GM21786 (cell line): ENCODE results near the gene RASGRF2.

Experiments used
- ATAC-seq: cut with Tn5 transposase; IDR thresholded peaks from one replicate; pipeline ENCODE4 v1.9.1; 2021; ENCODE audit not compliant: unreplicated experiment

Gene RASGRF2

DNA sequence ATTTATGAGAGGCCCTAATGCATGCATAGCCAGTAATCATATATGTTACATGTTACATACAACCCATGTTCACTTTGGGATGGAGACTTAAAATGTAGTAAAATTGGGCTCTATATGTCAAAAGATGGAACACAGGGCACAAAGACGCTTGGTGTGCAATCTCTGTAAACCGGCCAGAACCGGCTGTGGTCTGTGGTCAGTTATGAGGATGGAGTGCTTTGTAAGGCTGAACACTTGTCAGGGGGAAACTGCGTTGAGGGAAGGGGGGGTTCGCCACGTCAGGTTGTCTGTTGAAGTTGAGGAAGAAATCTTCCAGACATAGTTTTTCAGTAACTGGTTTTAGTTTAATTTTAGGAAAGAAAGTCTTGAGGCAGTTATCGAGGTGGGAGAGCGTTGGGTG is 270.3 kb downstream of the RASGRF2 start:
- ATAC-seq, result no peak

DNA sequence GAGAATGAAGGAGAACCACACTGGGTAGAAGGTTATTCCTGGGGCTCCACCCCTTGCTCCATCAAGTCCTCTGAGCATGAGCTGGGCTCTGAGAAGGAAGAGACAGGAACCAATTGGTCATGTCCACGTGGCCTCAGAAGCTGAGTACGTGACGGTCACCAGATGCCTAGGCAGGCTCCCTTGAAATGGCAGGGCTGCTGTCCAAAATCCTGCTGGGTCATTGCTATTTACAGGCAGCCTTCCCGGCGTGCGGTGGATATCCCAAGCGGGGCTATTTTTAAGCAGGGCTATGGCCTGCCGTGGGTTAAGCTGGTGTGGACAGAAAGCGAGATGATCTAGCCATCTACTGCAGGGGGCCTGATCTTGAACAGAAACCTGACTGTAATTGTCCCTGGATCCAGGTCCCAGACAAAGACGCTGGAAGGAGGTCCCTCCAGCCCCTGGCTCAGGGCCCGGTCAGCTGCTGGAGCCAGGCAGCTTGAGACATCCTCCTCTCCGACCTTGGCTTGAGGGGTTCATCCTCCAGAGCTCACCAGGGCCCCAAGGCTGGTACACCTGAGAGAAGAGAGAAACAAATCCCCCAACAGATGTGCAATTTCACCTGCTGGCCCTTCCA is 272.4 kb downstream of the RASGRF2 start:
- no peak for ATAC-seq

- ATAC-seq, result no peak
Measured at GRCh38 chr5:81233080-81233634, 273.0 kb downstream of the RASGRF2 start, which contains the start of gene CKMT2. Gene CKMT2, plus strand, starts transcription at chr5:81233322. Its CDS starts 17,811 bp downstream, at chr5:81251133.

- ATAC-seq, result no peak
Measured at GRCh38 chr5:81234299-81234698, 274.1 kb downstream of the RASGRF2 start.

GRCh38 chr5:81234801-81235200 is 274.6 kb downstream of the RASGRF2 start:
- ATAC-seq, result no peak

DNA sequence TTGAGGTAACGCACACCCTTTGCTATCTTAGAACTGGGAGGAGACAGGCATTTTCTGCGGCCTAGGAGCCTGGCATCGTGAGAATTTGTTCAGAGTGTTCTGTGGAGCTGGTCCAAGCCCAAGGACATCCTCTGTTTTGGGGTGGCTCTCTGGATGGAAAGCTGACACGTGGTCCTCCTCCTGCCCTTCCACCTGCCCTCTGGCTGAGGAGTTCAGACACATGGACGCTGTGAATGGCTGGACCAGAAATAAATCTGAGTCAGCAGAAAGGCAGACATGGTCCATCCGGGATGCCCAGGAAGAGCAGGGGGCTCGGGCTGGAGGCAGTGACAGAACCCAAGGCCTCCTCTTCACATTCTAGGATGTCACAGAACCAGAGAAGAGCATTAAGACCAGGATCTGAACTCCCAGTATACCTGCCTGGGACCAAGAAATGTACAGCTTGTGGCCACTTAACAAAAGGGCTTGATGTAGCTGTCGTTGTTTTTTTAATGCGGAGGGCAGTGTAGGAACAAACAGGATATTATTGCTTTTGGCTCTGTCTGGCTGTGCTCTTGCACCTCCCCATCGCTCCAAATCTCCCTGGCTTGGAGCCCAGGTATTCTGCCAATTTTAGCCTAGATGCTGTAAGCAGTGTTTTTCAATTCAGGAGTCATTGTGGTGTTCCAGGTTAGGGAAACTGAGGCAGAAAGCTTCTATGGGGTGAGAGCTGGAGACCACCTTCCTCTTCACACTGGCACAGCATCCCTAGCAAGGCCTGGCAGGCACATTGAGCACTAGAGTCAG is 275.3 kb downstream of the RASGRF2 start:
- ATAC-seq, result no peak

- ATAC-seq, result no peak
Measured at GRCh38 chr5:81238460-81238859, 278.3 kb downstream of the RASGRF2 start.

GRCh38 chr5:81239613-81240012 is 279.4 kb downstream of the RASGRF2 start:
- ATAC-seq, result no peak

- no peak for ATAC-seq
Measured at GRCh38 chr5:81241001-81241400, 280.8 kb downstream of the RASGRF2 start.

DNA sequence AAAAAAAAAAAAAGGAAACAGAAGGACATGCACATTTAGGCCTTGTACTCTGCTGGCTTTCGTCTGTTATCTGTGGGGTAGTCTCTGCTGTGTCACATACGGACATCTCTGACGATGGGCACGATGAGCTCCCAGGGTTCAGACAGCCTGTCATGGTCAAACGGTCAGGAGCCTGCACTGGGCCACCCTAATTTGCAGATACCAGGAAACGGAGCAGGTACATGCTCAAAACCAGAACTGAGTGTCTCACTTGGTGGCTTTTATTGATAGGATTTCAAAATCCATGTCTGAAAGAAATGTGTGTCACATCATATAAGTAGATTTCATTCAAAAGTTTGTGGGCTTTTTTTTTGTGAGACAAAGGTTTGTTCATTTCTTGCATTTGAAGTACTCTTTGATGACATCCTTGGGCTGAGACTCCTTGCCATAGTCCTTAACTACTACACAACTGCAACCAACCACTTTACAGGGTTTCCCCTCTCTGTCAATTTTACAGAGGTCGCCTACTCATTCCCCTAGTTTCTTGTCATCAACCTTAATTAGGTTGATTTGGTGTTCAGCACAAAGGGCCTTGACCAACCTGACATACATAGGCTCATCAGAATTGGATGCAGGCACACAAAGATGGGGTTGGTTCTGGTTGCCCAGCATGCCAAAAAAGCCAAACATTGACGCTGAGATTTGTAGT is 281.9 kb downstream of the RASGRF2 start:
- ATAC-seq, result no peak

GRCh38 chr5:81242906-81243436 is 282.8 kb downstream of the RASGRF2 start:
- ATAC-seq, result no peak

DNA sequence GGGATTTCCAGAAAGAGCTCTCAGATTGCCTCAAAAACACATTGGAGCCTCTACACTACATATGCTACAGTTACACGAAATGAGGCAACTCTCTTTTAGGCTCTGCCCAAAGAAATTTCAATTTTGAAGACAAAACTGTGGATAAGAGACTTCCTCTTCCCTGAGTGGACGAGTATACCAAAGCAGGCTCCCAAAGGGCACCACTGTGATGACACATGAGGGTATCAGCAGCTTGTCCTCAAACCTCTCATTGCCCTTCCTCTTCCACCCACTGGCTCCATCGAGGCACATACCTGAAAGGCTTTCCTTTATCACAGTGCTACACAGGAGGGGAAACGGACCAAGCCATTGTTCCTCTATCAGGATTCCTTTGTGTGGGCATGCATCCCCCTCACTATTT is 284.3 kb downstream of the RASGRF2 start:
- no peak for ATAC-seq

DNA sequence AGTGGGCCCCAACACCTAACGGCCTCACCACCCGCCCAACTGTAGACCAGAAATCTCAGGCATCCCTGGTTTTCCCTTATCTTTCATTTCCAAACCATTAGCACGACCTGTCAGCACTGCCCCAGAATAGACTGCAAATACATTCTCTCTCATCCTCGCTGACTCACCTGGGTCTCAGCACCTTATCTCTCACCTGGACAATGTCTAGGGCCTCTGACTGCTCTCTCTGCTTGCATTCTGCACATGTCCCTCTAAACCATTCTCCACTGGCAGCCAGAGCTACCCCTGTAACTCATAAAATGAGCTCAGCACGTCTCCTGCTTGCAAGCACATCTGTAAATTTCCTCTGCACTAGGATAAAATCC is 285.7 kb downstream of the RASGRF2 start:
- ATAC-seq, result no peak

- ATAC-seq, result no peak
Measured at GRCh38 chr5:81246697-81247096, 286.5 kb downstream of the RASGRF2 start.

DNA sequence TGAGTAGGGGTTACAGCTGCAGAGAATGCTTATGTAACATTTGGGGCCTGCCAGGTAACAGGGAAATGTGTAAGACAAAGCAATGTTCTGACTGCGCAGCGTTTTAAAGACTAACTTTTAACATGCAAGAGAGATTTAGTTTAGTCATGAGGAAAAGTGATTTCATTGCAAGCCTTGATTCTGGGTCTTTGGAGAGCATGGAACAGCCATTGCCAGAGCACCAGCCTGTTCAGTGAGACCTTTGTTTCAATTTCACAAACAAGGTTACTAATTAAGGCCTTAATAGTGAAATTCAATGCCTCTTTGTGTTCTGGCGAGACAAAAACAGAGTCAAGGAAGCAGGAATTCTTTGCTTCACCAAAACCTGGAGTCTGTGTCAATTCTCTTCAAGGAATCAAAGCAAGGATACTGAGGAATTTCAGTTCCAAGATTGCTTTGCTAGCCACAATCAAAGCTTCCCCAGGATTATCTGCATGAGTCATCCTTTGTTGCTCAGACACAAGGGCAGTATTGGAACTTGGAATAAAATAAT is 287.3 kb downstream of the RASGRF2 start:
- ATAC-seq, result no peak

DNA sequence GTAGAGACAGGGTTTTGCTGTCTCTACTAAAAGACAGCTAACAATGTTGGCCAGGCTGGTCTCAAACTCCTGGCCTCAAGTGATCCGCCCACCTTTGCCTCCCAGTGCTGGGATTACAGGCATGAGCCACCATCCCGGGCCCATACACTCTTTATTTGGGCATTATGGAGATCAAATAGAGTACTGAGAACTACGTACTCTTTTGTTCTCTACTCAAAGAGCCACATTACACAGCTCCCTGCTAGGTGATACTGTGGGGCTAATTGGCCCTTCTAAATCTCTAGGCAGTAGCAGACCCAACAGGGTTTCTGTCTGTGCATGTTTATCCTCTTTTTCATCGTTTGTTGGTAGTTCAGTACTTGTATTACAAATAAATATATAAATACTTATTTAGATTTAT is 289.1 kb downstream of the RASGRF2 start:
- ATAC-seq, result no peak

GRCh38 chr5:81250004-81250403 is 289.8 kb downstream of the RASGRF2 start:
- ATAC-seq, result no peak

DNA sequence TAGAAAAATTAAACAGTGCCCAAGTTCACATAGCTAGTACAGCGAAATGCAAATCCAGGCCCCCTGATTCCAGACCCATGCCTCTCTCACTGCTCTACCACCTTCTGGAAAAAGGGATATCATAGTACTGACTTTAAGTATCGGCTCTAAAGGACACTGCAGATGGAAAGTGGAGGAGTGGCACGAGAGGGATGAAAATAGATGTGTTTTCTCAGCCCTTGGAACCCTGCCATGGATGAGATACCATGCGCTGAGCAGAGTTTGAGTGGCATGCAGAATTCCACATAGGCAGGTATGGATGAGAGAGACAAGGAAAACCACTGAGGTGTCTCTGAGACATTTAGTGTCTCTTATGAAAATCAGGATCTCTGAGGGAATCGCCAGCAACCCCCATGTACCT is 291.8 kb downstream of the RASGRF2 start:
- ATAC-seq, result no peak

DNA sequence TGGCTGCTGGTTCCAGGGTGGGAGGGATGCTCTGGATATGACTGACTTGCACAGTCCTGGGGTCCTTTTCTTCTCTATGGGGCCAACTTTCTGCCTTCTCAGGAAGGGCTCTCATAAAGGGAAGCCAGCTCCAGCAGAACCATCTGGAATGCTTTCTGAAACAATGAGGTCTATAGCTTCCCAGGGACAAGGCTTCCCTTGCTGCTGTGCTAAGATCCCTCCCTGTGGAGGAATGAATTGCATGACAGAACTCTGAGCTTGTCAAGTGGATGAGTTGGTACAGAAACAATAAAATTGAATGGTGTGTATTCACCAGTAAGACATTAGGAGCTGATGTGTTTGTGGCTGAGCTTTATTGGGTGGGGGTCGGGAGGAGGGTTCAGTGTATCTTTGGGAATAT is 292.7 kb downstream of the RASGRF2 start:
- ATAC-seq, result no peak

- no peak for ATAC-seq
Measured at GRCh38 chr5:81253875-81254274, 293.7 kb downstream of the RASGRF2 start.

GRCh38 chr5:81254886-81255559 is 294.9 kb downstream of the RASGRF2 start:
- no peak for ATAC-seq
